ENCODE data around the gene CAMK1D.
"Not testable (repeated sequence)": the region's sequence is repeated elsewhere in the genome, so short reads cannot be mapped to it uniquely, and the experiment has no call there.

CAMK1D gene

GRCh38 chr10:12431151-12432101, 82.1 kb downstream of the CAMK1D start:
- no peak overlapping the region for H3K9ac ChIP-seq (ENCODE audit: low read length)
- no peak overlapping the region for H3K4me2 ChIP-seq (ENCODE audit: low read length)
- no peak for TF ChIP-seq EZH2 (IDR thresholded peaks at IDR 0.05; ENCODE audit: borderline replicate concordance, low read length)
- TF ChIP-seq, protein P1, sequence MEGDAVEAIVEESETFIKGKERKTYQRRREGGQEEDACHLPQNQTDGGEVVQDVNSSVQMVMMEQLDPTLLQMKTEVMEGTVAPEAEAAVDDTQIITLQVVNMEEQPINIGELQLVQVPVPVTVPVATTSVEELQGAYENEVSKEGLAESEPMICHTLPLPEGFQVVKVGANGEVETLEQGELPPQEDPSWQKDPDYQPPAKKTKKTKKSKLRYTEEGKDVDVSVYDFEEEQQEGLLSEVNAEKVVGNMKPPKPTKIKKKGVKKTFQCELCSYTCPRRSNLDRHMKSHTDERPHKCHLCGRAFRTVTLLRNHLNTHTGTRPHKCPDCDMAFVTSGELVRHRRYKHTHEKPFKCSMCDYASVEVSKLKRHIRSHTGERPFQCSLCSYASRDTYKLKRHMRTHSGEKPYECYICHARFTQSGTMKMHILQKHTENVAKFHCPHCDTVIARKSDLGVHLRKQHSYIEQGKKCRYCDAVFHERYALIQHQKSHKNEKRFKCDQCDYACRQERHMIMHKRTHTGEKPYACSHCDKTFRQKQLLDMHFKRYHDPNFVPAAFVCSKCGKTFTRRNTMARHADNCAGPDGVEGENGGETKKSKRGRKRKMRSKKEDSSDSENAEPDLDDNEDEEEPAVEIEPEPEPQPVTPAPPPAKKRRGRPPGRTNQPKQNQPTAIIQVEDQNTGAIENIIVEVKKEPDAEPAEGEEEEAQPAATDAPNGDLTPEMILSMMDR (IDR thresholded peaks at IDR 0.05; ENCODE audit: low read length): no peak
- no peak overlapping the region for H2AFZ ChIP-seq (ENCODE audit: low read length)
- H3K4me1 ChIP-seq (ENCODE audit: insufficient read depth, low read length, severe bottlenecking): no peaks in the 10 kb centered on the region
- H3K36me3 ChIP-seq (ENCODE audit: insufficient read depth, low read length): no peaks in the 10 kb centered on the region
- H3F3A ChIP-seq (ENCODE audit: insufficient read depth, low read length): no peaks in the 10 kb centered on the region
- H3K4me3 ChIP-seq (ENCODE audit: low read depth, low read length, poor library complexity, severe bottlenecking): no peak overlapping the region
- H3K9me3 ChIP-seq (ENCODE audit: low read length): no peaks in the 10 kb centered on the region
- no peak overlapping the region for H3K27ac ChIP-seq (ENCODE audit: low read depth, low read length, poor library complexity, severe bottlenecking)
- H3K27me3 ChIP-seq (ENCODE audit: insufficient read depth, low read length): no peaks in the 10 kb centered on the region
- H3K9me2 ChIP-seq (ENCODE audit: low read depth, low read length): no peaks in the 10 kb centered on the region
- no peaks in the 10 kb centered on the region for H3K79me2 ChIP-seq (ENCODE audit: insufficient read depth, low read length)
- no peaks in the 10 kb centered on the region for H4K20me1 ChIP-seq (ENCODE audit: insufficient read depth, low read length)

GRCh38 chr10:12432402-12433189, 83.2 kb downstream of the CAMK1D start:
- Histone ChIP-seq H3K9me3 (ENCODE audit: low read length) (no peaks in the 10 kb centered on the region), H3K9me2 (ENCODE audit: low read depth, low read length) (no peaks in the 10 kb centered on the region), H3K27ac (ENCODE audit: low read depth, low read length, poor library complexity, severe bottlenecking) (no peak overlapping the region), H3K79me2 (ENCODE audit: insufficient read depth, low read length) (no peaks in the 10 kb centered on the region), H3K27me3 (ENCODE audit: insufficient read depth, low read length) (no peaks in the 10 kb centered on the region), H3K4me2 (ENCODE audit: low read length) (no peak overlapping the region), H3K4me1 (ENCODE audit: insufficient read depth, low read length, severe bottlenecking) (no peaks in the 10 kb centered on the region), H3K36me3 (ENCODE audit: insufficient read depth, low read length) (no peaks in the 10 kb centered on the region), H3F3A (ENCODE audit: insufficient read depth, low read length) (no peaks in the 10 kb centered on the region), H2AFZ (ENCODE audit: low read length) (no peak overlapping the region), H3K4me3 (ENCODE audit: low read depth, low read length, poor library complexity, severe bottlenecking) (no peak overlapping the region), H4K20me1 (ENCODE audit: insufficient read depth, low read length) (no peaks in the 10 kb centered on the region), H3K9ac (ENCODE audit: low read length) (no peak overlapping the region)
- TF ChIP-seq, protein P1 (IDR thresholded peaks at IDR 0.05; ENCODE audit: low read length): no peak
- TF ChIP-seq EZH2 (IDR thresholded peaks at IDR 0.05; ENCODE audit: borderline replicate concordance, low read length): no peak

DNA sequence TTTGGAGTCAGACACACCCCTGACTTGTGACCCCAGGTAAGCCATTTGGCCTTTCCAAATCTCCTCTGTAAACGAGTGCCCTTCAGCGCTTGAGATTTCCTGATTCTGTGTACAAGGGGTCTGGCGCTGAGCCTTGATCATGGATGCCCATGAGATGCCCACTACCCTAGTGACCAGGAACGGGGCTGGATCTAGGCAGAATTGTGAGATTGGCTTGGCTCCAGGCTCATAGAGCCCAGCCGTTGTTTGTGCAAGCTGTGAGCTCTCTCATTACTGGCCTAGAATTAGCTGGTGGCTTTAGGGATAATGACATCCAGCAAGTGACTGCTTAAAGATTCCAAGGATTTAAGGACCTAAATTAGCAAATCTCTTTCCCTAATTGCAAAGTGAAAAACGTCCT, 84.9 kb downstream of the CAMK1D start:
- H3K4me2 ChIP-seq (ENCODE audit: low read length): no peak overlapping the region
- no peaks in the 10 kb centered on the region for H3K9me3 ChIP-seq (ENCODE audit: low read length)
- no peaks in the 10 kb centered on the region for H3K36me3 ChIP-seq (ENCODE audit: insufficient read depth, low read length)
- H3K4me1 ChIP-seq (ENCODE audit: insufficient read depth, low read length, severe bottlenecking): no peaks in the 10 kb centered on the region
- H3K27ac ChIP-seq (ENCODE audit: low read depth, low read length, poor library complexity, severe bottlenecking): no peak overlapping the region
- no peak overlapping the region for H3K9ac ChIP-seq (ENCODE audit: low read length)
- H3K27me3 ChIP-seq (ENCODE audit: insufficient read depth, low read length): no peaks in the 10 kb centered on the region
- H4K20me1 ChIP-seq (ENCODE audit: insufficient read depth, low read length): no peaks in the 10 kb centered on the region
- TF ChIP-seq, protein P1 (IDR thresholded peaks at IDR 0.05; ENCODE audit: low read length): no peak
- no peak for TF ChIP-seq EZH2 (IDR thresholded peaks at IDR 0.05; ENCODE audit: borderline replicate concordance, low read length)
- H3K9me2 ChIP-seq (ENCODE audit: low read depth, low read length): no peaks in the 10 kb centered on the region
- no peak overlapping the region for H3K4me3 ChIP-seq (ENCODE audit: low read depth, low read length, poor library complexity, severe bottlenecking)
- H3F3A ChIP-seq (ENCODE audit: insufficient read depth, low read length): no peaks in the 10 kb centered on the region
- H2AFZ ChIP-seq (ENCODE audit: low read length): no peak overlapping the region
- H3K79me2 ChIP-seq (ENCODE audit: insufficient read depth, low read length): no peaks in the 10 kb centered on the region

DNA sequence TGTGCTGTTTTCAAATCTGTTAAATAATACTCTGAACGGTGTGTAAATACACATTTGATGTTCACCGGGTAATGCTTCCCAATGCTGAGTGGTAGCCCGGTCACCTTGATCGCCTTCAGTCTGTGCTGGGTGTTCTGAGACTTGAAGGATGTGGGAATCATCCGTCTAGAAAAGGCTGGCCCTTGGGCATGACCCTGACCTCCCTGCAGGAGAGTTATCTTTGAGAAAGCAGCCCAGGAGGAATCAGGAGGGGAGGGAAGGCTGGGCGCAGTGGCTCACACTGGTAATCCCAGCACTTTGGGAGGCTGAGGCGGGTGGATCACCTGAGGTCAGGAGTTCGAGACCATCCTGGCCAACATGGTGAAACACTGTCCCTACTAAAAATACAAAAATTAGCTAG, 85.3 kb downstream of the CAMK1D start:
- H3F3A ChIP-seq (ENCODE audit: insufficient read depth, low read length); H3K27me3 ChIP-seq (ENCODE audit: insufficient read depth, low read length); H3K4me3 ChIP-seq (ENCODE audit: low read depth, low read length, poor library complexity, severe bottlenecking); H2AFZ ChIP-seq (ENCODE audit: low read length); H4K20me1 ChIP-seq (ENCODE audit: insufficient read depth, low read length); H3K9me3 ChIP-seq (ENCODE audit: low read length); H3K27ac ChIP-seq (ENCODE audit: low read depth, low read length, poor library complexity, severe bottlenecking); H3K36me3 ChIP-seq (ENCODE audit: insufficient read depth, low read length); H3K79me2 ChIP-seq (ENCODE audit: insufficient read depth, low read length); H3K9me2 ChIP-seq (ENCODE audit: low read depth, low read length); H3K4me2 ChIP-seq (ENCODE audit: low read length); H3K9ac ChIP-seq (ENCODE audit: low read length); H3K4me1 ChIP-seq (ENCODE audit: insufficient read depth, low read length, severe bottlenecking): not testable (repeated sequence)
